Measurements from ENCODE around the gene FXYD5.

DNA sequence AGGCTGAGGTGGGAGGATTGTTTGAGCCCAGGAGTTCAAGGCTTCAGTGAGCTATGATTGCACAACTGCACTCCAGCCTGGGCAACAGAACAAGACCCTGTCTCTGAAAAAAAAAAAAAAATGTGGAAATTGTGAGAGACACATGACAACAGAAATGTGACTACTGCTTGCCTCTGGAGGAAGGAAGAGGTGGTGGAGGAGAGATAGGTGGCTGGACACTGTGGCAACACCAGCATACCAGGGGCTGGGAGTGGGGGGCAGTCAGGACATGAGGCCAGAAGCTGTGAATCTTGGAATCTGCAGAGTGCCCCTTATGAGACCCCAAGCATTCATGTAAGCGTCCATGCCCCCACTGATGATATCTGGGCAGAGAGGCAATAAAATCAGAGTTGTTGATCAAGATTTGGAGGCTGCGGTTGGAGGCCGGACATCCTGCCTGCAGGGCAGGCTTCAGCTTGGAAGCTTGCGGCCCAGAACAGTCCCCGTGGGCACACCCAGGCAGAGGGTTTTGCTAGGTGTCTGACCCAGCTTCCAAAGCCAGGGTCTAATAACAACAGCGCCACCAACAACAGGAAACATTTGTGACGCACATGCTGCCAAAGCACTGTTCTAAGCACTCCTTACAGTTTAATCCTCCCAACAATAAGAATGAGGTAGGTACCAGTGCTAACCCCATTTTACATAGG is 57.2 kb downstream of the FXYD5 start:
- no peak for TF ChIP-seq POLR2A (IDR thresholded peaks at IDR 0.05; ENCODE audit: low read depth, low read length)
- TF ChIP-seq POLR2AphosphoS5 (IDR thresholded peaks at IDR 0.05; ENCODE audit: low read depth, low read length), result no peak
- no peak for TF ChIP-seq TAF1 (IDR thresholded peaks at IDR 0.05; ENCODE audit: borderline replicate concordance, low read depth, low read length)
